GM15510 (cell line): Measurements from ENCODE around the gene MARF1.

Source experiments
- POLR2A ChIP-seq: IDR thresholded peaks from 3 replicates; pipeline ENCODE4 v1.6.1; 2011; ENCODE audit warnings: borderline replicate concordance; ENCODE audit not compliant: insufficient read length; ENCODE audit errors: extremely low read depth

The MARF1 gene

GRCh38 chr16:15574614-15574948, 68.4 kb downstream of the MARF1 start:
- no peak for TF ChIP-seq POLR2A

GRCh38 chr16:15573274-15573895, 69.6 kb downstream of the MARF1 start:
- no peak for TF ChIP-seq POLR2A

GRCh38 chr16:15572329-15573001, 70.5 kb downstream of the MARF1 start:
- no peak for TF ChIP-seq POLR2A

- no peak for TF ChIP-seq POLR2A
These were observed 71.4 kb downstream of the MARF1 start for GRCh38 chr16:15571557-15571956.

GRCh38 chr16:15567823-15568222, 75.1 kb downstream of the MARF1 start:
- TF ChIP-seq POLR2A, result no peak

GRCh38 chr16:15566095-15566494, 76.9 kb downstream of the MARF1 start:
- TF ChIP-seq POLR2A, result no peak

GRCh38 chr16:15564604-15565339, 78.2 kb downstream of the MARF1 start:
- no peak for TF ChIP-seq POLR2A

GRCh38 chr16:15559176-15559575, 83.8 kb downstream of the MARF1 start:
- TF ChIP-seq POLR2A, result no peak

GRCh38 chr16:15557258-15557657, 85.7 kb downstream of the MARF1 start:
- no peak for TF ChIP-seq POLR2A

- no peak for TF ChIP-seq POLR2A
These were observed 86.8 kb downstream of the MARF1 start for GRCh38 chr16:15556130-15556529.

- TF ChIP-seq POLR2A, result no peak
These were observed 89.5 kb downstream of the MARF1 start for GRCh38 chr16:15553313-15554088.

GRCh38 chr16:15552507-15552906, 90.4 kb downstream of the MARF1 start:
- TF ChIP-seq POLR2A, result no peak

GRCh38 chr16:15548482-15548891, 94.5 kb downstream of the MARF1 start:
- no peak for TF ChIP-seq POLR2A

GRCh38 chr16:15547768-15548096, 95.2 kb downstream of the MARF1 start:
- no peak for TF ChIP-seq POLR2A

GRCh38 chr16:15545544-15545943, 97.4 kb downstream of the MARF1 start:
- TF ChIP-seq POLR2A, result no peak

GRCh38 chr16:15544405-15544804, 98.5 kb downstream of the MARF1 start:
- no peak for TF ChIP-seq POLR2A
